ENCODE measurements around the gene FAM120A.

DNA sequence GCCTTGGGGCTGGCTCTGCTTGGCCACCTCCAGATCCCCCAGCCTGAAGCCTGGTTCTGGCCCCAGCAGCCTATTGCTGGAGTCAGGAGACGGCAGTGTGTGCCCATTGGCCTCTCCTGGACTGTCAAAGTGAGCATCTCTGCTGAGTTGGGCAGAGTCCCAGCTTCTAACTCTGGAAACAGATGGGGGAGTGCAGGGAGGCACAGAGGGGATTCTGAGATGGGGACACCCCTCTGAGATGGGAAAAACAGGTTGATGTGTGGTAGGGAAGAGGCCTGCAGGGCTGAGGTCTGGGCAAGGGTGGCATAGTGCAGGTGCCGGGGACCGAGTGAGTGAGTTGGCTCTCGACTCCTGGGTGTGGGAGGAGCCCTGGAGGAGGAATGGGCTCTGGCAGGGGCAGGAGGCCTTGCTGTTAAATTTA lies 152.4 kb downstream of the FAM120A start:
- TF ChIP-seq, protein P1, sequence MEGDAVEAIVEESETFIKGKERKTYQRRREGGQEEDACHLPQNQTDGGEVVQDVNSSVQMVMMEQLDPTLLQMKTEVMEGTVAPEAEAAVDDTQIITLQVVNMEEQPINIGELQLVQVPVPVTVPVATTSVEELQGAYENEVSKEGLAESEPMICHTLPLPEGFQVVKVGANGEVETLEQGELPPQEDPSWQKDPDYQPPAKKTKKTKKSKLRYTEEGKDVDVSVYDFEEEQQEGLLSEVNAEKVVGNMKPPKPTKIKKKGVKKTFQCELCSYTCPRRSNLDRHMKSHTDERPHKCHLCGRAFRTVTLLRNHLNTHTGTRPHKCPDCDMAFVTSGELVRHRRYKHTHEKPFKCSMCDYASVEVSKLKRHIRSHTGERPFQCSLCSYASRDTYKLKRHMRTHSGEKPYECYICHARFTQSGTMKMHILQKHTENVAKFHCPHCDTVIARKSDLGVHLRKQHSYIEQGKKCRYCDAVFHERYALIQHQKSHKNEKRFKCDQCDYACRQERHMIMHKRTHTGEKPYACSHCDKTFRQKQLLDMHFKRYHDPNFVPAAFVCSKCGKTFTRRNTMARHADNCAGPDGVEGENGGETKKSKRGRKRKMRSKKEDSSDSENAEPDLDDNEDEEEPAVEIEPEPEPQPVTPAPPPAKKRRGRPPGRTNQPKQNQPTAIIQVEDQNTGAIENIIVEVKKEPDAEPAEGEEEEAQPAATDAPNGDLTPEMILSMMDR (IDR thresholded peaks at IDR 0.05): no peak
- TF ChIP-seq POLR2A (IDR thresholded peaks at IDR 0.05) (no peak), POLR2AphosphoS5 (IDR thresholded peaks at IDR 0.05) (no peak)

Data from prostate gland (tissue), 2 donors.